CD4-positive, alpha-beta T cell (primary cell): ENCODE data around the gene PRPF40A. TPM values are rescaled to one million over a fixed set of nuclear protein-coding genes. Genes with fewer than 3 reads are reported as not detected.

Experiments
- ATAC-seq: fragments of 200-7000 bp; cut with Tn5 transposase; one replicate; pipeline ENCODE4 v1.10.0; 2022; ENCODE audit warnings: mild to moderate bottlenecking; ENCODE audit not compliant: poor library complexity
- CTCF ChIA-PET: fragments of 350-600 bp; sonication (Branson Sonifier 250); formaldehyde crosslinking; loops from one replicate; lab custom pipeline; 2021; ENCODE audit warnings: antibody characterized with exemption, inconsistent platforms; lab: Charles Lee
- POLR2A ChIA-PET: fragments of 350-600 bp; sonication (Branson Sonifier 250); formaldehyde crosslinking; loops from one replicate; lab custom pipeline; 2021; ENCODE audit warnings: antibody characterized with exemption, inconsistent platforms; lab: Charles Lee
- DNase-seq, 14 experiments: peaks; one replicate each; pipeline ENCODE4 v3.0.0-alpha.2; 2013 to 2020; ENCODE audit warnings: mixed read lengths in 2 of 14
- H3K27ac ChIP-seq, 2 donors: one replicate each; pipeline versions ENCODE4 v1.5.1 to v1.7.0; 2013; ENCODE audit warnings: low read length in 2 of 2, low read depth in 1 of 2, mild to moderate bottlenecking in 1 of 2
- H3K27me3 ChIP-seq, 2 experiments: 1 replicate in 1 of 2; 2 replicates in 1 of 2; pipeline versions ENCODE4 v1.6.1 to v1.7.0; 2013; ENCODE audit warnings: low read length in 2 of 2, control low read depth in 1 of 2, mild to moderate bottlenecking in 1 of 2, moderate library complexity in 1 of 2; ENCODE audit not compliant: insufficient read depth in 2 of 2, control insufficient read depth in 1 of 2
- H3K36me3 ChIP-seq: one replicate; pipeline ENCODE4 v1.6.1; 2013; ENCODE audit warnings: low read length, control low read depth; ENCODE audit not compliant: insufficient read depth
- H3K4me1 ChIP-seq: one replicate; pipeline ENCODE4 v1.6.1; 2013; ENCODE audit warnings: low read length, control low read depth; ENCODE audit not compliant: insufficient read depth
- H3K4me3 ChIP-seq: one replicate; pipeline ENCODE4 v1.5.1; 2013; ENCODE audit warnings: mild to moderate bottlenecking, low read length, moderate library complexity
- H3K9me3 ChIP-seq, 2 experiments: 1 replicate in 1 of 2; 2 replicates in 1 of 2; pipeline versions ENCODE4 v1.6.1 to v1.7.0; 2013; ENCODE audit warnings: low read length in 2 of 2, mild to moderate bottlenecking in 2 of 2, control low read depth in 1 of 2, moderate library complexity in 1 of 2; ENCODE audit not compliant: control insufficient read depth in 1 of 2, insufficient read depth in 1 of 2
- H3K27ac Mint-ChIP-seq: one replicate; pipeline ENCODE4 v1.8.0; 2020; ENCODE audit warnings: mixed read lengths
- H3K27me3 Mint-ChIP-seq: one replicate; pipeline ENCODE4 v1.8.0; 2021; ENCODE audit warnings: mixed read lengths
- H3K36me3 Mint-ChIP-seq: one replicate; pipeline ENCODE4 v1.8.0; 2021; ENCODE audit warnings: low read depth, mixed read lengths
- H3K4me1 Mint-ChIP-seq: one replicate; pipeline ENCODE4 v1.8.0; 2021; ENCODE audit warnings: low read depth, mixed read lengths
- H3K4me3 Mint-ChIP-seq: one replicate; pipeline ENCODE4 v1.8.0; 2020; ENCODE audit warnings: mild to moderate bottlenecking, mixed read lengths
- H3K9me3 Mint-ChIP-seq: one replicate; pipeline ENCODE4 v1.8.0; 2020; ENCODE audit warnings: mixed read lengths
- intact Hi-C, 2 experiments: fragments of 100-400 bp; cut with DNase I in 1 of 2; cut with micrococcal nuclease in 1 of 2; formaldehyde crosslinking; loops; one replicate each; pipeline versions ENCODE4 v1.15.1 to v1.9.0; 2023 to 2025; cut with DNase I, micrococcal nuclease
- total RNA-seq, 174 experiments: library from RNA in 2 of 174; stranded (reverse) in 2 of 174; gene quantifications; one replicate each; pipeline ENCODE4 v1.2.3 and lab custom pipeline; 2021 to 2026
- TF ChIP-seq, protein P1 (sequence below): fragments of 200-600 bp; IDR thresholded peaks from one replicate; pipeline ENCODE4 v1.8.0; 2022; ENCODE audit warnings: antibody characterized with exemption, mild to moderate bottlenecking

The PRPF40A gene
- total RNA-seq, 2 experiments from 2014 or later = 146 to 148 TPM

DNA sequence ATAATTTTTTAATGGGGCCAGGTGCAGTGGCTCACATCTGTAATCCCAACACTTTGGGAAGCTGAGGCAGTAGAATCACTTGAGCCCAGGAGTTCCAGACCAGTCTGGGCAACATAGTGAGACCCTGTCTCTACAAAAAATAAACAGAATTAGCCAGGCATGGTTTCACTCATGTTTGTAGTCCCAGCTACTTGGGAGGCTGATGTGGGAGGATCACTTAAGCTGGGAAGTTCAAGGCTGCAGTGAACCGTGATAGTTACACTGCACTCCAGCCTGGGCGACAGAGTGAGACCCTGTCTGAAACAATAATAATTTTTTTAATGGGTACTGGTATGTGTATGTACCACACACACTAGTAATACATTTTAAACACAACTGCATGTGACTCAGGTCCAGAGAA, 3.5 kb upstream of the PRPF40A start:
- Histone ChIP-seq H3K9me3 (no peaks in the 10 kb centered on the region), H3K27me3 (no peaks in the 10 kb centered on the region), H3K4me3 (no peak overlapping the region), H3K36me3 (no peaks in the 10 kb centered on the region), H3K4me1 (peaks cover 7% of the 10 kb centered on the region), H3K27ac (no peak overlapping the region)
- Mint-ChIP-seq H3K4me1 (peaks cover 54% of the 10 kb centered on the region), H3K27ac (peak overlapping the region; percentile 97), H3K36me3 (peaks cover 70% of the 10 kb centered on the region), H3K9me3 (no peaks in the 10 kb centered on the region), H3K27me3 (no peaks in the 10 kb centered on the region), H3K4me3 (peak overlapping the region; percentile 99)
- intact Hi-C loops = loop anchor here in 1 of 2 experiments (5.0 kb wide), 1 partner anchor 1308 kb away; no protein-coding TSS in a partner anchor
- no peak for ATAC-seq
- no peak for DNase-seq
- CTCF ChIA-PET = no interaction called here
- TF ChIP-seq, protein P1, sequence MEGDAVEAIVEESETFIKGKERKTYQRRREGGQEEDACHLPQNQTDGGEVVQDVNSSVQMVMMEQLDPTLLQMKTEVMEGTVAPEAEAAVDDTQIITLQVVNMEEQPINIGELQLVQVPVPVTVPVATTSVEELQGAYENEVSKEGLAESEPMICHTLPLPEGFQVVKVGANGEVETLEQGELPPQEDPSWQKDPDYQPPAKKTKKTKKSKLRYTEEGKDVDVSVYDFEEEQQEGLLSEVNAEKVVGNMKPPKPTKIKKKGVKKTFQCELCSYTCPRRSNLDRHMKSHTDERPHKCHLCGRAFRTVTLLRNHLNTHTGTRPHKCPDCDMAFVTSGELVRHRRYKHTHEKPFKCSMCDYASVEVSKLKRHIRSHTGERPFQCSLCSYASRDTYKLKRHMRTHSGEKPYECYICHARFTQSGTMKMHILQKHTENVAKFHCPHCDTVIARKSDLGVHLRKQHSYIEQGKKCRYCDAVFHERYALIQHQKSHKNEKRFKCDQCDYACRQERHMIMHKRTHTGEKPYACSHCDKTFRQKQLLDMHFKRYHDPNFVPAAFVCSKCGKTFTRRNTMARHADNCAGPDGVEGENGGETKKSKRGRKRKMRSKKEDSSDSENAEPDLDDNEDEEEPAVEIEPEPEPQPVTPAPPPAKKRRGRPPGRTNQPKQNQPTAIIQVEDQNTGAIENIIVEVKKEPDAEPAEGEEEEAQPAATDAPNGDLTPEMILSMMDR = no peak
- POLR2A ChIA-PET = no interaction called here

DNA sequence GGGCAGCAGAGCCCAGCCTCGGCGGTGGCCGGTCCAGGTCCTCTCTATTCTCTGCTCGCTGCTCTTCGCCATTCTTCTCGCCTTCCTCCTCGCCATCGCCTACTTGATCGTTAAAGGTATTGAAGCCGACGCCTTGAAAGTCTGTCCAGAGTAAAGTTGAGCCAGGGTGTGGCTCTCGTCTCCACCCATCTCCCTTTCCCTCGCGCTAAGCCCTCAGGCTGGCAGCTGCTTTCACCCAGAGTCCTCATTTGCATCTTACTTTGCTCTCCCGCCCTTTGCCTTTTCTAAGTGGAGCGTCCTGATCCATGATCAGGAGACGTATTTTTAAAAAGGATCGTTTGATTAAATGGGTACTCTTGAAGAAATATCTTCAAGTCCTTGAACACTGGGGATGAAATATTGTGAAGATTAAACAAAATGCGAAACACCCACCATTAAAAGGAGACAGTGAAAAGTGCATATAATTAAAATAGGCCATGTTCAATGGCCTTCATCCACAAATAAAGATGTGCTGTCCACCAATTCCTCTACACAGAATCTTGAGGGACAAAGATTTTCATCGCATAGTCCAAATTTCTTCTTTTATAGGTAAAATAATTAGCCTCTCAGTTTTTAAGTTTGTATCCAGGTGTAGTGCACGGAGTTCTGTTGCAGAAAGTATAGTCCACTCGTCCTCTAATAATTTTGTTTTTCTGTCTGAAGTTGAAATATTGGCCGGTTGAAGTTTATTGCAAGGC, 1.8 kb upstream of the PRPF40A start:
- Histone ChIP-seq H3K4me3 (peak overlapping the region; percentile 88), H3K27me3 (no peaks in the 10 kb centered on the region), H3K36me3 (peaks cover 10% of the 10 kb centered on the region), H3K27ac (peak overlapping the region; percentile 95 to 97), H3K9me3 (no peaks in the 10 kb centered on the region), H3K4me1 (peaks cover 8% of the 10 kb centered on the region)
- peak overlapping the region; percentile 99 for H3K4me3 Mint-ChIP-seq
- H3K9me3 Mint-ChIP-seq = no peaks in the 10 kb centered on the region
- POLR2A ChIA-PET = interaction anchor here (2.7 to 3.6 kb wide), 2 partner anchors 11 to 25 kb away, joined by 14 to 18 read pairs; no protein-coding TSS in a partner anchor
- no peaks in the 10 kb centered on the region for H3K27me3 Mint-ChIP-seq
- peaks cover 82% of the 10 kb centered on the region for H3K36me3 Mint-ChIP-seq
- TF ChIP-seq, protein P1 = no peak
- ATAC-seq (no peak), DNase-seq (peak in 1 of 14 experiments; percentile 3)
- intact Hi-C loops = loop anchor here (1.0 to 10.0 kb wide), 5 partner anchors 57 to 1434 kb away; partner anchors contain the start of genes ARL5A (in 1 of the 2), NMI (in 1 of the 2) and STAM2 (in 1 of the 2)
- H3K4me1 Mint-ChIP-seq = peaks cover 66% of the 10 kb centered on the region
- H3K27ac Mint-ChIP-seq = peak overlapping the region; percentile 97
- CTCF ChIA-PET = interaction anchor here (2.2 kb wide), 1 partner anchor 11 kb away, joined by 8 read pairs; no protein-coding TSS in a partner anchor

DNA sequence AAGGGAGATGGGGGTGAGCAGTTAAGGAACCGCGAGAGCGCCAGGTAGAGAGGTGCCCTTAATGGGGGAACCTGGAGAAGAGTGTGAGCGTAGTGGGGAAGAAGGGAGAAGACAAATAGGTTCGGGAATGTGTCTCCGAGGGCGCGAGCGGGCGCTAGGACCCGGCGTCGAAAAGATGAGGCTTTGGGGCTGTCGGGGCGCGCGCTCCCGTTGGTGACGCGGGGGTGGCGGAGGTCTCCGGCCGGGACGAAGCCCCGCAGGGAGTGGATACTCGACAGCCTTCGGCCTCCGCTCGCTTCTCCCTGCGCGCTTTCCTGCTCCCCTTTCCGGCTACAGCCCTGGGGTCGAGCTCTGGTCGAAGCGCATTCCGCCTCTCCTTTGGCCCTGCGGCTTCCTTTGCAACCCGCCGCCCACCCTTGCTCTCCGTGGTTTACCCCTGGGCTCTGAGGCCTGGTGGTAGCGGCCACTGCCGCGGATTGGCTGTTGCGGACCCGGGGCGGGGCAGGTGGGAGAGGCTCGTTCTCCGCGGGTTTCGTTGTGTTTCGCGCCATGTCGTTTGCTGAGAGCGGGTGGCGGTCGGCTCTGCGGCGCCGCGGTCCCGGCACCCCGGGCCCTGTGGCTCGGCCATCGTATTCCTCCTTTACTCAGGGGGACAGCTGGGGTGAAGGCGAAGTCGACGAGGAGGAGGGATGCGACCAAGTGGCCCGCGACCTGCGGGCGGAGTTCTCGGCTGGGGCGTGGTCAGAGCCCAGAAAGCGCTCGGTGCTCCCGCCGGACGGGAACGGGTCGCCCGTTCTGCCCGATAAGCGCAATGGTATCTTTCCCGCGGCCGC, 1.0 kb upstream of the PRPF40A start, which contains the start of gene ARL6IP6:
Gene ARL6IP6 (plus strand): TSS at position 545 of the 833 bp plus-strand sequence. CDS start 5 bp downstream, at position 550.
- Mint-ChIP-seq H3K27ac (peak within 1 kb of the TSS; percentile 97), H3K9me3 (no peaks in the 10 kb centered on the region), H3K4me1 (peaks cover 74% of the 10 kb centered on the region), H3K27me3 (no peaks in the 10 kb centered on the region), H3K4me3 (peak within 1 kb of the TSS; percentile 99), H3K36me3 (peaks cover 83% of the 10 kb centered on the region)
- ChIA-PET POLR2A (interaction anchor here (1.0 to 3.6 kb wide), 9 partner anchors 9 to 1457 kb away, joined by 3 to 25 read pairs (median 9); partner anchors contain the start of genes RBM43 and STAM2), CTCF (interaction anchor here (2.2 kb wide), 1 partner anchor 12 kb away, joined by 8 read pairs; no protein-coding TSS in a partner anchor)
- TF ChIP-seq, protein P1 = no peak
- peak; percentile 85 to 95 (median 90) for DNase-seq
- no peaks in the 10 kb centered on the region for H3K27me3 ChIP-seq
- intact Hi-C loops = loop anchor here (1.0 to 10.0 kb wide), 5 partner anchors 56 to 1433 kb away; partner anchors contain the start of genes ARL5A (in 1 of the 2), NMI (in 1 of the 2) and STAM2 (in 1 of the 2)
- H3K27ac ChIP-seq = peak within 1 kb of the TSS; percentile 95 to 97
- H3K36me3 ChIP-seq = peaks cover 14% of the 10 kb centered on the region
- ATAC-seq = peak; percentile 56
- no peaks in the 10 kb centered on the region for H3K9me3 ChIP-seq
- H3K4me1 ChIP-seq = peaks cover 8% of the 10 kb centered on the region
- H3K4me3 ChIP-seq = peak within 1 kb of the TSS; percentile 88
